Gastroesophageal sphincter (tissue), 3 donors: Measurements from ENCODE around the gene GOLGA7B.

Source experiments
- EP300 ChIP-seq: sonication (generic); formaldehyde crosslinking; IDR thresholded peaks from one replicate; pipeline ENCODE4 v1.6.1; 2017; ENCODE audit warnings: antibody characterized with exemption, mild to moderate bottlenecking
- POLR2A ChIP-seq, 2 donors: fragments of 450-650 bp; IDR thresholded peaks; one replicate each; pipeline ENCODE4 v1.6.1; 2017; ENCODE audit warnings: antibody characterized with exemption in 2 of 2, mild to moderate bottlenecking in 2 of 2, moderate library complexity in 1 of 2
- POLR2AphosphoS5 ChIP-seq: sonication (generic); formaldehyde crosslinking; IDR thresholded peaks from one replicate; pipeline ENCODE4 v1.6.1; 2017; ENCODE audit warnings: antibody characterized with exemption
- TF ChIP-seq, protein P1 (sequence below), 4 experiments: fragments of 200-600 bp in 2 of 4; fragments of 450-650 bp in 2 of 4; sonication (generic) in 1 of 4; IDR thresholded peaks; one replicate each; pipeline ENCODE4 v1.5.1; 2017 to 2019; ENCODE audit warnings: antibody characterized with exemption in 4 of 4, mild to moderate bottlenecking in 2 of 4, moderate library complexity in 2 of 4

DNA sequence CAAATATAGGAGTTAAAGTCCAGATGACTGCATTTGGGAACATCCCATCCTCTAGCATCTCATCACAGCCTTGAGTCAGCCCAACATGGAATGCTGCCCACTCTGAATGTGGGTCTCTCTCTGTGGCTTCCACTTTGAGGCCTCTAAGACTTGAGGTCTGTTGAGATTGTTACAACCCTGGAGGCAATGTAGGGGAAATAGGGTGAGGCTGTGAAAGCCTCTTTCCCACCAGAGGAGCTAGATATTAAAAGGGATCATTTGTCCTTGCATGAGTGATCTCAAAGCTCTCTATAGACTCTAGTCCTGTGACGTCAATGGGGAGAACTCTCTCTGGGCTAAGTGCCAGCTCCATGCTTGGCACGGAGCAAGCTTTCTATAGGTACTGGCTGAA, 6.4 kb upstream of the GOLGA7B start:
- TF ChIP-seq, protein P1, sequence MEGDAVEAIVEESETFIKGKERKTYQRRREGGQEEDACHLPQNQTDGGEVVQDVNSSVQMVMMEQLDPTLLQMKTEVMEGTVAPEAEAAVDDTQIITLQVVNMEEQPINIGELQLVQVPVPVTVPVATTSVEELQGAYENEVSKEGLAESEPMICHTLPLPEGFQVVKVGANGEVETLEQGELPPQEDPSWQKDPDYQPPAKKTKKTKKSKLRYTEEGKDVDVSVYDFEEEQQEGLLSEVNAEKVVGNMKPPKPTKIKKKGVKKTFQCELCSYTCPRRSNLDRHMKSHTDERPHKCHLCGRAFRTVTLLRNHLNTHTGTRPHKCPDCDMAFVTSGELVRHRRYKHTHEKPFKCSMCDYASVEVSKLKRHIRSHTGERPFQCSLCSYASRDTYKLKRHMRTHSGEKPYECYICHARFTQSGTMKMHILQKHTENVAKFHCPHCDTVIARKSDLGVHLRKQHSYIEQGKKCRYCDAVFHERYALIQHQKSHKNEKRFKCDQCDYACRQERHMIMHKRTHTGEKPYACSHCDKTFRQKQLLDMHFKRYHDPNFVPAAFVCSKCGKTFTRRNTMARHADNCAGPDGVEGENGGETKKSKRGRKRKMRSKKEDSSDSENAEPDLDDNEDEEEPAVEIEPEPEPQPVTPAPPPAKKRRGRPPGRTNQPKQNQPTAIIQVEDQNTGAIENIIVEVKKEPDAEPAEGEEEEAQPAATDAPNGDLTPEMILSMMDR (IDR thresholded peaks at IDR 0.05), result no peak
- TF ChIP-seq POLR2A (IDR thresholded peaks at IDR 0.05), result no peak
- TF ChIP-seq POLR2AphosphoS5, result no peak
- no peak for TF ChIP-seq EP300
